GM12801 (cell line): Measurements from ENCODE around the gene NTMT1.

ENCODE experiments used
- TF ChIP-seq, protein P1 (sequence below): IDR thresholded peaks from one replicate; pipeline ENCODE4 v1.5.1; 2011; ENCODE audit warnings: control low read depth; ENCODE audit not compliant: insufficient read length; ENCODE audit errors: extremely low read depth

Gene NTMT1

DNA sequence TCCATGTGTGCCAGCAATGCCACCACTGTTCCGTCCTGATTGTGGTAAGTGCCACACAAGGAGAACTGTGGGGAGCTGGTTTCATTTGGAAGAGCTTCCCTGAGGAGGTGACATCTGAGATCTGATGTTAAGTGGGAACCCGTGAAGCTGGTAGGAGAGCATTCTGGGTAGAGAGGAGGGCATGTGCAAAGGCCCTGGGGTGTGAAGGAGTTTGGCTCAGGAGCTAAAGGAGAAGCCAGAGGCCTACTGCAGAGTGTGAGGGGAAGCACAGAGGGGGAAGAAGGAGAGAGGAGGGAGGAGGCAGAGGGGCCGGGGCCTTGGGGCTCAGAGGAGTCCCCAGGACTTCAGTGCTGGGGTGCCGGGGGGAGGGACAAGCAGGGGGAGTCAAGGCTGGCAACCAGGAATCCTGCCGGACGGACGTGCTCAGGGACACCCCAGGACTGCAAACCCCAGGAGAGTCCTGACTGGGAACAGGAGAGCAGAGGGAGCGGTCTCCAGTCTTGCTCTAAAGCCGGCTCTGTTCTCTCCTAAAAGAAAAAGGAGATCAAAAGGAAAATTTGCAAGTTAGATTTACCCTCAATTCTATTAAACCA lies 24.8 kb upstream of the NTMT1 start:
- TF ChIP-seq, protein P1, sequence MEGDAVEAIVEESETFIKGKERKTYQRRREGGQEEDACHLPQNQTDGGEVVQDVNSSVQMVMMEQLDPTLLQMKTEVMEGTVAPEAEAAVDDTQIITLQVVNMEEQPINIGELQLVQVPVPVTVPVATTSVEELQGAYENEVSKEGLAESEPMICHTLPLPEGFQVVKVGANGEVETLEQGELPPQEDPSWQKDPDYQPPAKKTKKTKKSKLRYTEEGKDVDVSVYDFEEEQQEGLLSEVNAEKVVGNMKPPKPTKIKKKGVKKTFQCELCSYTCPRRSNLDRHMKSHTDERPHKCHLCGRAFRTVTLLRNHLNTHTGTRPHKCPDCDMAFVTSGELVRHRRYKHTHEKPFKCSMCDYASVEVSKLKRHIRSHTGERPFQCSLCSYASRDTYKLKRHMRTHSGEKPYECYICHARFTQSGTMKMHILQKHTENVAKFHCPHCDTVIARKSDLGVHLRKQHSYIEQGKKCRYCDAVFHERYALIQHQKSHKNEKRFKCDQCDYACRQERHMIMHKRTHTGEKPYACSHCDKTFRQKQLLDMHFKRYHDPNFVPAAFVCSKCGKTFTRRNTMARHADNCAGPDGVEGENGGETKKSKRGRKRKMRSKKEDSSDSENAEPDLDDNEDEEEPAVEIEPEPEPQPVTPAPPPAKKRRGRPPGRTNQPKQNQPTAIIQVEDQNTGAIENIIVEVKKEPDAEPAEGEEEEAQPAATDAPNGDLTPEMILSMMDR, result no peak

DNA sequence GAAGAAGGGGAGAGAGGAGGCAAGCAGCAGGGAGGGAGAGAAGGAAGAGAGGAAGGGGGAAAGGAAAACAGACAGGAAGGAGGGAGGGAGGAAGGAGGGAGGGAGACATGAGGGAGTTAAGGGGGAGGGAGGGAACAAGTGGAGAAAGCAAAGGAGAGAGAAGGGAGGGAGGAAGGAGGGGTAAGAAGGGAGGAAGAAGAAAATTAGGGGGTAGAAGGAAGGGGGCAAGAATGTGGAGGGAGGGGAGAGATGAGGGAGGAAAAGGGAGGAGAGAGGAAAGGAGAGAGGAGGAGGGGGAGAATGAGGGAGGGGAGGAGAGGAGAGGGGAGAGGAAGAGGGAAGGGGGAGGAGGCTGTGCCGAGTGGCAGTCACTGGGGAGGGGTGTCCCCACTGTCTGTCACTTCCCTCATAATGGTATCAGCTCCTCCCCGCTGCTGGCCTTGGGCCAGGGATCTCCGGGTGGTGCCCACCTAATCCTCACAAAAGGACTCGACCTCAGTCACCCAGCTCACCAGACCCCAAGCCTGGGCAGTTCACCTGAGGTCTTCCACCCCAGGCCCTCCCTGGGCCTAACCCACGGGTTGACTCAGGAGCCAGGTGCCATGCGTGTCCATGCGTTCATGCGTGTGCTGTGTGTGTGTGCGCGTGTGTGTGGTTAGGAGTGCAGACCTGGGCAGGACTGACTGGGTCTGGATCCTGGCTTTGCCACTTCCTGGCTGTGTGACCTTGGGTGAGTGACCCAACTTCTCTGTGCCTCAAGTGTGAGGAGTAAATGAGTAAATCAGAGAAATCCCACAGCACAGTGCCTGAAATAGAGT lies 23.2 kb upstream of the NTMT1 start:
- TF ChIP-seq, protein P1, result no peak

DNA sequence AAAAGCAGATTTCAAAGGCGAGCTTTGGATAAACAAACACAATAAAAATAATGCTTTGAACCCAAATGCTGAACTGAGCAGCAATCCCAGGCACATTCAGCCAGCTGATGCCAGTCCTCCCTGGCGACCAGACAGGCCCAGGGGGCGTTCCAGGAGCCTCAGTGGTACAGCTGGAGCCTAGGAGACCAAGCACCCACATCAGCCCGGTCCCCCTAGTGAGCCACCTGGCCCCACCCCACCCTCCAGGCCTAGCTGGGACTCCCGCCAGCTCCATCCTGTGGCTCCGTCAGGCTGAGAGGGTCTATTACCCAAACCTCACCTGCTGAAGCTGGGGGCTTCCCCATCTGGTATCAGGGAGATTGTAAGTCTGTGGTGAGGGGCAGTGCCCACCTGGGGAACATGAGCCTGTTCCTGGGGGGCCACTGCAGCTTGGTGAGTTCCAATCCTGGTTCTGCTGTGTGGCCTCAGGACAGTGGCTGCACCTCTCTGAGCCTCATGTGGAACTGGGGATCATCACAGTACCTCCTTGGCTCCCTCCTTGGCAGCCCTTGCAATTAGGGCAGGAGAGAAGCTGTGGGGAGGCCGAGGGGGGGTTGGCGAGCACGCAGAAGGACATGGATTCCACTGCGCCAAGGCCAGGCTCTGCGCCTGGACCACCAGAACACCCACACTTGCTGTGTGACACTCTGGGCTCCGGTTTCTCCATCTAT lies 21.8 kb upstream of the NTMT1 start:
- TF ChIP-seq, protein P1, result no peak

DNA sequence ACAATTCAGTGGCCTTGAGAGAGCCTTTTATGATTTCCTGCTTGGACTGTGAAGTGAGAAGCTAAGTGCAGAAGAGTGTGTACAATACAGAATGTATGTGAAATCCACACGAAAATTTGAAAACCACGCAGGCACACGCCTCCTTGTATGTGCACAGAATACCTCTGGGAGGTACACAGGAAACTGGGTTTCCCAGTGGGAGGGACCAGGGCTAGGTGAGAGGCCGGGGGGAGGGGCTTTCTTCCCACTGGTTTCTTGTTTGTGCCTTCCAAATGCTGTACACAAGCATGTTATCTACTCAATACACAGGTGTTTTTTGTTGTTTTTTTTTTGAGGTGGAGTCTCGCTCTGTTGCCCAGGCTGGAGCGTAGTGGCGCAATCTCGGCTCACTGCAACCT lies 21.2 kb upstream of the NTMT1 start:
- TF ChIP-seq, protein P1, result no peak

DNA sequence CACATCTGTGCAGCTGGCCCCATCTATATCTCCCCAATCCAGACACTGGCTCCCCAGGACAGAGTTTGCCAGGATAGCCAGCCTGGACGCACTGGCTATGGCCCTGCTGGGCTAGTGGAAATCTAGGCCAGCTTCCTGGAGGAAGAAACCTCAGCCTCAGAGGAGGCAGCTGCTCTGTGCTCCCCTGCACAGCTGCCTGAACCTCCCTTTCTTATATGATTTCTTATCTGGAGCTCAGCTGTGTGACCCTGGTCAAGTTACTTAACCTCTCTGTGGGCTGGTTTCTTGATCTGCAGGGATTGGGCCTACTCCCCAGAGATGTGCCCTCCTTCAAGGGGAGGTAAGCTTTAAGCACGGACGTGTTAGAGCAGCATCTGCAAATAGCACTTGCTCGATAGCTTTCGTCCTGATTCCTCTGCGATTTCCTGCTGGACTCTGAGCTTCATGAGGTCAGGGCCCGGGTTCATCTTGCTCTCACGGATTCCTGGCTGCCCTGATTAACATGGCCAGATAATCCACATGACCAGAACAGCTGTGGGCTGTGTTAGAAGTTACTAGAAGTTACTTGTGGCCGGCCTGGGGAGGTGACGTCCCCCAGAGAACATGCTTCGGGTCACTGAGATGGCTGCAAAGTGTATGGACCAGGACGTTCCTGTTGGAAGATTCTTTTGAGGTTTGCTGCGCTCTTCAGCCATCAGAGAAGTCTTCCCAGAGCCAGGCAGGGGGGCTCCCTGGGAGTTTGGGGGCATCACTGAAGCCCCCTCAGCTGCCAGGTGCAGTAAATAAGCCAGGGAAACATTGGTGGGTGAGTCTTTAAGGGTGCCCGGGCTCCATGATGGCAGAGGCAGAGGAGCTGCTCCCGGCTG lies 19.6 kb upstream of the NTMT1 start:
- TF ChIP-seq, protein P1, result no peak

DNA sequence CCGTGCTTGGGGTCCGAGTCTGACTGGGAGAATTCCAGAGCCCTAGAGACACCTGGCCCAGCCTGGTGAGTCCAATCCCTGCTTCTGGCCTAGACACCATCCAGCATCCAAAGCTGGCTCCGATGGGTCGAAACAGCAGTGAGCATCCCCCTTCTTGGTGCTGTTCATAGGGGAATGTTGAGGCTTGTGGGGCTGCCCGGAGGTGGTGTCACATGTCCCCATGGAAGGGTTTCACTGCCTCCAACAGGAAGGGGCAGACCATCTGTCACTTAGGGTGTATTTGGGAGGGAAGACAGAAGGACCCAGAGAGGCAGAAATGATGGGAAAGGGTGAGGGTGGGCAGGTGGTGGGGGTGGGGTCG lies 19.0 kb upstream of the NTMT1 start:
- TF ChIP-seq, protein P1, result no peak
